Smooth muscle cell (in vitro differentiated cells): ENCODE data around the gene ERCC5. TPM values are rescaled to one million over a fixed set of nuclear protein-coding genes. Genes with fewer than 3 reads are reported as not detected.

Experiments
- DNase-seq: peaks from one replicate; lab custom pipeline; 2025; ENCODE audit not compliant: unreplicated experiment; lab: John Stamatoyannopoulos, UW
- H2AFZ ChIP-seq: fragments of 200-600 bp; sonication (generic); 2 replicates; pipeline ENCODE4 v1.6.0; 2016; ENCODE audit warnings: antibody characterized with exemption, low read depth, mild to moderate bottlenecking
- H3F3A ChIP-seq: fragments of 200-600 bp; sonication (generic); 2 replicates; pipeline ENCODE4 v1.6.0; 2017; ENCODE audit warnings: antibody characterized with exemption, low read depth
- H3K27ac ChIP-seq: fragments of 200-600 bp; sonication (generic); 2 replicates; pipeline ENCODE4 v1.5.1; 2016; ENCODE audit warnings: low read depth, mild to moderate bottlenecking
- H3K27me3 ChIP-seq: fragments of 200-600 bp; sonication (generic); 2 replicates; pipeline ENCODE4 v1.6.1; 2016; ENCODE audit warnings: low read depth, mild to moderate bottlenecking
- H3K36me3 ChIP-seq: fragments of 200-600 bp; sonication (generic); 2 replicates; pipeline ENCODE4 v1.5.1; 2016; ENCODE audit warnings: low read depth
- H3K4me1 ChIP-seq: fragments of 200-600 bp; sonication (generic); 2 replicates; pipeline ENCODE4 v1.5.1; 2016; ENCODE audit warnings: low read depth
- H3K4me2 ChIP-seq: fragments of 200-600 bp; sonication (generic); 2 replicates; pipeline ENCODE4 v1.6.0; 2016; ENCODE audit warnings: mild to moderate bottlenecking
- H3K4me3 ChIP-seq: fragments of 200-600 bp; sonication (generic); 2 replicates; pipeline ENCODE4 v1.5.1; 2016; ENCODE audit warnings: mild to moderate bottlenecking
- H3K79me2 ChIP-seq: fragments of 200-600 bp; sonication (generic); 2 replicates; pipeline ENCODE4 v1.6.0; 2016; ENCODE audit warnings: low read depth, mild to moderate bottlenecking
- H3K9ac ChIP-seq: fragments of 200-600 bp; sonication (generic); 2 replicates; pipeline ENCODE4 v1.6.0; 2016; ENCODE audit warnings: low read depth
- H3K9me3 ChIP-seq: fragments of 200-600 bp; sonication (generic); replicated peaks from 2 replicates; pipeline ENCODE4 v1.5.1; 2016; ENCODE audit warnings: low read depth
- H4K20me1 ChIP-seq: fragments of 200-600 bp; sonication (generic); 2 replicates; pipeline ENCODE4 v1.6.0; 2016; ENCODE audit warnings: low read depth
- WGBS: methylation state at CpG from one replicate; pipeline ENCODE4 v1.1.7; 2016; ENCODE audit warnings: low lambda C conversion rate; 5-methylcytosine and 5-hydroxymethylcytosine counted together
- polyA plus RNA-seq: library from polyadenylated mRNA; unstranded; fragments of >200 nt; fragmentation: Nextera tagmentation; extraction: Ambion mirVana; gene quantifications from 2 replicates; pipeline ENCODE4 v1.2.1, GENCODE V29; 2016
- total RNA-seq: library from RNA; depleted of rRNA; stranded (reverse); fragments of >200 nt; gene quantifications from 2 replicates; pipeline ENCODE4 v1.2.3, GENCODE V29; 2014
- TF ChIP-seq, protein P1 (sequence below): fragments of 200-600 bp; sonication (generic); IDR thresholded peaks from 2 replicates; pipeline ENCODE4 v1.5.1; 2017; ENCODE audit warnings: borderline replicate concordance, mild to moderate bottlenecking, antibody characterized with exemption; ENCODE audit not compliant: insufficient read depth, poor library complexity, severe bottlenecking

Gene ERCC5
- total and polyA plus RNA-seq, 2 experiments from 2014 or later: 30.1 to 65.2 TPM

DNA sequence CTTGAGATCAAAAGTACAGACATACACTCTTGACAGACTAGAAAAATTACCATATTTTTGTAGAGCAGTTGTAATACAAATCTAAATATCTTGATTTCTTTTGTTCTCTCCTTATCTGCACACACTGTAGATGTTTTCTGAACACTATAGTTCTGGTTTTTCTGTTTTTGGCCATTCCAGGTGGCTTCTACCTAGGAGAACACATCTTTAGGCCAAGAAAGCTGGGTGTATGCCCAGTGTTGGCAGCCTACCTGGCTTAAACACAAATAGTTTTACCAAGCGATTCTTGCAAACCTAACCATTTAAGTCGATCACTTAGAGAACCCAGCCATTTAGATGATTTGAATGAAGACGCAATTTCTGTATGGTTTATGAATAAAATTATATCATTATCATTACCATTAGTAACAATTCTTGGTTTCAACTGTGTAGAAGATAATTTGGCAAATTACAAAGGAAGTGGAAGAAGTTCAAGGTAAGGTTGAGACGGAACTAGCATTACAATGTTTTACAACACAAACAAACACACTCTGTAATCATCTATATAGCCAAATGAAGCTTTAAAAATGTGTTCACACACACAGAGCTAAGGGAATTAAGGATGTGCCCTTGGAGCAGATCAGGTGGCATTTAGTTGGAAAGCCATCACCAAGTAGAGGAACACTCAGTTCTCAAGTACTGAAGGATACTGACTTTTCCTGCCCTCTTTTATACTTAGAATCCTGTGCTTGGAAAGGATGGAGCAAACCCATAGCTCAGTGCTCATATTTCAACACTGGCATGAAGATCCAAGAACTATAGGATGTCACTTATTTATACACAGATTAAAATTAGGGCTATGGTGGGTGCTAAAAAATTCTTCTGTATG is 36.2 kb downstream of the ERCC5 start:
- Histone ChIP-seq H3K27ac (no peak overlapping the region), H3K9ac (no peak overlapping the region), H3F3A (no peaks in the 10 kb centered on the region), H3K27me3 (no peaks in the 10 kb centered on the region), H3K79me2 (no peaks in the 10 kb centered on the region), H4K20me1 (no peaks in the 10 kb centered on the region), H3K9me3 (no peaks in the 10 kb centered on the region), H2AFZ (no peak overlapping the region), H3K36me3 (no peaks in the 10 kb centered on the region), H3K4me1 (no peaks in the 10 kb centered on the region), H3K4me2 (no peak overlapping the region), H3K4me3 (no peak overlapping the region)
- no peak for DNase-seq
- TF ChIP-seq, protein P1, sequence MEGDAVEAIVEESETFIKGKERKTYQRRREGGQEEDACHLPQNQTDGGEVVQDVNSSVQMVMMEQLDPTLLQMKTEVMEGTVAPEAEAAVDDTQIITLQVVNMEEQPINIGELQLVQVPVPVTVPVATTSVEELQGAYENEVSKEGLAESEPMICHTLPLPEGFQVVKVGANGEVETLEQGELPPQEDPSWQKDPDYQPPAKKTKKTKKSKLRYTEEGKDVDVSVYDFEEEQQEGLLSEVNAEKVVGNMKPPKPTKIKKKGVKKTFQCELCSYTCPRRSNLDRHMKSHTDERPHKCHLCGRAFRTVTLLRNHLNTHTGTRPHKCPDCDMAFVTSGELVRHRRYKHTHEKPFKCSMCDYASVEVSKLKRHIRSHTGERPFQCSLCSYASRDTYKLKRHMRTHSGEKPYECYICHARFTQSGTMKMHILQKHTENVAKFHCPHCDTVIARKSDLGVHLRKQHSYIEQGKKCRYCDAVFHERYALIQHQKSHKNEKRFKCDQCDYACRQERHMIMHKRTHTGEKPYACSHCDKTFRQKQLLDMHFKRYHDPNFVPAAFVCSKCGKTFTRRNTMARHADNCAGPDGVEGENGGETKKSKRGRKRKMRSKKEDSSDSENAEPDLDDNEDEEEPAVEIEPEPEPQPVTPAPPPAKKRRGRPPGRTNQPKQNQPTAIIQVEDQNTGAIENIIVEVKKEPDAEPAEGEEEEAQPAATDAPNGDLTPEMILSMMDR: no peak
- 97% methylated on average over 4 of the region's 4 CpGs for WGBS

DNA sequence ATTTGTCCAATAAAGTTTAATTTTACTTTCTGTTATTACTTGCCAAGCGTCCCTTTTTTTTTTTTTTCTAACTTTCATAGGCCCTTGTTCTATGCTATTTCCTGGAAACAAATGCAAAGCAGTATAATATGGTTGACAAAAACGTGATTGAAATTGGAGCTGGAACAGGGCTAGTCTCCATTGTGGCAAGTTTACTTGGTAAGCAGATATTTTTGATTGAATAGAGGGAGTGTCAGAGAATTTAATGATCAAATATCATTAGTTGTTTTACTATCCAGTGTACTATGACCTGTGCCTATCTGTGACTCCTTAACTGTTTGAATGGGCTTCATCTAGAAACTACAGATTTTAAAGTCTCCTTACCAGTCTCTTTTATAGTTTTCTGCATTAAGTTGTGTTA is 46.7 kb downstream of the ERCC5 start:
- H4K20me1 ChIP-seq: no peaks in the 10 kb centered on the region
- no peaks in the 10 kb centered on the region for H3K4me1 ChIP-seq
- H3K4me2 ChIP-seq: no peak overlapping the region
- H3K79me2 ChIP-seq: no peaks in the 10 kb centered on the region
- TF ChIP-seq, protein P1: no peak
- no peak for DNase-seq
- 71% methylated on average over 2 of the region's 2 CpGs for WGBS
- peaks cover 4% of the 10 kb centered on the region for H3K27me3 ChIP-seq
- no peaks in the 10 kb centered on the region for H3F3A ChIP-seq
- H3K27ac ChIP-seq: no peak overlapping the region
- H2AFZ ChIP-seq: no peak overlapping the region
- H3K4me3 ChIP-seq: no peak overlapping the region
- H3K9me3 ChIP-seq: no peaks in the 10 kb centered on the region
- H3K36me3 ChIP-seq: no peaks in the 10 kb centered on the region
- no peak overlapping the region for H3K9ac ChIP-seq

DNA sequence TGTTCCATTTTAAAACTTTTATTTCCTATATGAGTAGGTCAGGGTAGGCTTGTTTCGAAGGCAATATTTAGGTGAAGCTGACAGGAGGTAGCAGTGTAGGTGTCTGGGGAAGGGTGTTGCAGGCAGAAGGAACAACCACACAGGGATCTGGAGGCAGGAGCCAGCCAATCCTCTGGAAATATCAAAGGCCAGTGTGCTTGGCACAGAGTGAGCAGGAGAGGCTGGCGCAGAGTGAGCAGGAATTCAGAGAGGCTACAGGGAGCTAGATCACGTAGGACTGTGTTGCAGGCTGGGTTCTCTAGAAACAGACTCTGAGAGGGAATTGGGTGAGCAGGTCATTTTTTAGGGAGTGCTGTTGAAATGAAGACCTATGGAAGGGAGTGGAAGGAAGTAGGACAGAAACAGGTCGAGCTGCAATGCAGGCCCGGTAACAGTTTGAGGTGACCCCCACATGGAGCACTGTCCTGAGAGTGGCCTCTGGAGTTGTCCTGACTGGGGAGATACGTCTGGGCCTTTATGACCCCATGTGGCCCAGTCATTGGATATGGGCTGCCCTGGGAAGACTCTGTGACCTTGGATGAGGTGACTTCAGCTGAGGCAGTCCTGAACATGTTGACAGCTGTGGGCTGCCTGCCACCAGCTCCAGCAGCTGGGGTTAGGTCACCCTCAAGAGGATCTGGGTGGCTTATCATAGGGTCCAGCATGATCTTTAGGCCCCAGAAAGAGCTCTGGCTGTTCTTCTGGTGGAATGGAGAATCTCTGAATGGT is 51.7 kb downstream of the ERCC5 start:
- Histone ChIP-seq H3K4me1 (no peaks in the 10 kb centered on the region), H3K79me2 (no peaks in the 10 kb centered on the region), H3K9ac (no peak overlapping the region), H2AFZ (no peak overlapping the region), H3K36me3 (no peaks in the 10 kb centered on the region), H3K9me3 (no peaks in the 10 kb centered on the region), H3K4me3 (no peak overlapping the region), H3K27me3 (peaks cover 9% of the 10 kb centered on the region), H3K4me2 (no peak overlapping the region), H3K27ac (no peak overlapping the region), H3F3A (no peaks in the 10 kb centered on the region), H4K20me1 (no peaks in the 10 kb centered on the region)
- TF ChIP-seq, protein P1: no peak
- DNase-seq: no peak
- WGBS: 94% methylated on average over 6 of the region's 6 CpGs
